Measurements from ENCODE around the gene SCP2.

The SCP2 gene, protein sequence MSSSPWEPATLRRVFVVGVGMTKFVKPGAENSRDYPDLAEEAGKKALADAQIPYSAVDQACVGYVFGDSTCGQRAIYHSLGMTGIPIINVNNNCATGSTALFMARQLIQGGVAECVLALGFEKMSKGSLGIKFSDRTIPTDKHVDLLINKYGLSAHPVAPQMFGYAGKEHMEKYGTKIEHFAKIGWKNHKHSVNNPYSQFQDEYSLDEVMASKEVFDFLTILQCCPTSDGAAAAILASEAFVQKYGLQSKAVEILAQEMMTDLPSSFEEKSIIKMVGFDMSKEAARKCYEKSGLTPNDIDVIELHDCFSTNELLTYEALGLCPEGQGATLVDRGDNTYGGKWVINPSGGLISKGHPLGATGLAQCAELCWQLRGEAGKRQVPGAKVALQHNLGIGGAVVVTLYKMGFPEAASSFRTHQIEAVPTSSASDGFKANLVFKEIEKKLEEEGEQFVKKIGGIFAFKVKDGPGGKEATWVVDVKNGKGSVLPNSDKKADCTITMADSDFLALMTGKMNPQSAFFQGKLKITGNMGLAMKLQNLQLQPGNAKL

DNA sequence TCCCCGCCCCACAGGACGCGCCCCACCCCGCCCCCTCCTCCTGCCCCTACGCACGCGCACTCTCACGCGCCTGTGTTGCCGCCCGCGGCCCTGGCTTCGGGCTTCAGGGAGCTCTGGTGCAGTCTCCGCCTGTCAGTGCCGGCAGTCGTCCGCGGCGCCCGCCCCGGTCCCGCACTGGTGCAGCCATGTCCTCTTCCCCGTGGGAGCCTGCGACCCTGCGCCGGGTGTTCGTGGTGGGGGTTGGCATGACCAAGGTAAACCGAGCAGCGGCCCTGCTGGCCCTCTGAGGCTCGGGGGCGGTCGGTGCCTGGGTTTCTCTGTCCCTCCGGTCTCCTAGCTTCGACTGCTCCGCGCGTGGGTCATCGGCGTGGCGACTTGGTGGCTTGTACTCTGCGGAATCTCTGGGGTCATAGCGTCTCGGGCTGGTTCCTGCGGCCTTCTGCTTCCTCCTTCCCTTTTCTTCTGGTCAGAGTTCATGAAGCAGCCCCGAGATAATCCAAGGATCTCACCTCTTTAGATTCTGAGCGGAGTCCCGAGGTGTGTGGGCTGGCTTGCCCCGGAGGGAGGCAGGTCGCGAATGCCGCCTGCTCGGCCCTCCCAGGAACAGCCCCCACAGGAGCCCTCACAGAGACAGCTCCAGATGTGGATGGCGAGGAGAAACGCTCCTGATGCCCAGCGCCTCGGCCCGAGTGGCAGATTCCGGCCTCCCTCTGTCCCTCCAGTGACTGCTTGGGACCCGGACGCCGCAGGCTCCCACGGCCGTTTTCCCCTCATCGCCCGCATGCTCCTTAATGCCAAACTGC lies at the start of gene SCP2:
Gene SCP2, plus strand, starts transcription at position 65 of the 803 bp plus-strand sequence. Its CDS starts 121 bp downstream, at position 186.
- no peak for FAIRE-seq

DNA sequence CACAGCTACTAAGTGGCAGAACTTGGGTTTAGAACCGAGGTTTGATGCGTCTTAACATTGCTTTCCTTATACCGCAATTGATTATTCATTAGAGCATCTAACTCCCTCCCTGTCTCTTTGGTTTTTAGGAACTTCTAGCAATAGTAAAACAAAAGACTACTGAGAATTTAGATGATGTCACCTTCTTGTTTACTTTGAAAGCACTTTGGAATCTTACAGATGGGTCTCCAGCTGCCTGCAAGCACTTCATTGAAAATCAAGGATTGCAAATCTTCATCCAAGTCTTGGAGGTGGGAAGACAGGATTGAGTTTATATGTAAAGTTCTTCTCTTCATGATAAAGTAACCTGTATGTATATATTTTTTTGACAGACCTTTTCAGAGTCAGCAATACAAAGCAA lies 49.5 kb upstream of the SCP2 start:
- FAIRE-seq, result no peak

- no peak for FAIRE-seq
Measured at GRCh38 chr1:52880206-52880605, 46.9 kb upstream of the SCP2 start.

- FAIRE-seq, result no peak
Measured at GRCh38 chr1:52887483-52887882, 39.6 kb upstream of the SCP2 start.

DNA sequence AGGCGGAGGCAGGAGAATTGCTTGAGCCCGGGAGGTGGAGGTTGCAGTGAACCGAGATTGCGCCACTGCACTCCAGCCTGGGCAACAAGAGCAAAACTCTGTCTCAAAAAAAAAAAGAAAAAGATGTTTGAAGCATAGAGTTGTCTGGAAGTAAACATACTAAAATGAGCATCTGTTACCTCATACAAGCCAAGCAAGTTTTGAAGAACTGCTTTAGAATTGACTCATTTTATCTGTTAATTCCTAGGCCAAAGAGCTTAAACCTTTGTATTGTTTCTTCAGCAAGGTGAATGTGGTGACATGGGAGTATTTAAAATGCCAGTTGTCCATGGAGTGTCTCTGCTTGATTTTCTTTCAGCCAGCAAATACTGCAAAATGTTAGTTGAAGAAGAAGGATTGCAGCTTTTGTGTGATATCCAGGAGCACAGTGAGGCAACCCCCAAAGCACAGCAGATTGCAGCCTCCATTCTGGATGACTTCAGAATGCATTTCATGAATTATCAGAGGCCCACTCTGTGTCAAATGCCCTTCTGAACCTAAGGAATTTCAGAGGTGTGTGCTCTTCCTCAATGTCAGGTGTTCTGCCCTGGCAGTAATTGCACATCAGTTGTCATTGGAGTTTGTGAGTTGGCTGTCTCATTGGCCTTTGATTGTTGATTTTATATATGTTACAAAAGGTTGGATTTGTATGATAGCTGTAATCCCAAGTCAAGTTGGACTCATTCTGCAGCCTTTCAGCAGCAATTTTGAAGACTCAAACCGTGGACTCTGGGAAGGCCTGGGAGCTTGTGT lies 34.5 kb upstream of the SCP2 start:
- FAIRE-seq, result no peak

DNA sequence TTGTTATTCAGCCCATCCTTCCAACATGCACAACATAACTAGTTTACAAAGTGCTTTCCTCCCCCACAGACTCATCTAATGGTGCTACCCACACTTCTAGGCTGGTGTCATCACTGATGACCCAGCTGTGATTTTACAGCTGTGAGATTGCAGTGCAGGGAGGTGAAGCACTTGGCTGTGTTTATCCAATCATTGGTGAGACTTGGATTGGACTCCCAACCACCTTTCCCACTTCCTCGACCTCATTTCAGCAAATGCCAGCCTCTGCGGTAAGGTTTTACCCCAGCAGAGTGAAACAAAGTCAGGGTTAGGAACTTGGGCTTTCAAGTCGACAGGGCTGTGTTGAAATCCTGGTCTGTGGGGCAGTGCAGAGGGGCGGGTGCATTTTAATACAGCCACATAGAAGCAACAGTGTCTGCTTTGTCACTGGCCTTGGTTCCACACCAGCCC lies 27.6 kb upstream of the SCP2 start:
- FAIRE-seq, result no peak

DNA sequence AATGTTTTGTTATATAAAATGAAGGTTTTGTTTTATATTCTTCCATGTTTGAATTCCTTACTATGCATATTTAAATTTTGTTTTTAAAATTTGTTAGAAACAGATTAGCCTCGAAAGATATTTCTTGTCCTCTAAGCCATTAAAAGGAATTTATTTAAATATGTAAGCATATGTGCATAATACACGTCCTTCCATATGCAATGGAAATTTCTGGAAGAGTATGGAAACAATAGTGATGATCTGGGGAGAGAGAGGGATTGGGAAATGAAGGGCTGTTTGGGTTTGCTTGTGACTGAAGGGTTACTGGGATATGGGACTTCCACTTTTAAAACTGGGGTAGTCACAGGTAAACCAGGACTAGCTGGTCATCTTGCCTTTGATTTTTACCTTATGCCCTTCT lies 26.7 kb upstream of the SCP2 start:
- no peak for FAIRE-seq

- FAIRE-seq, result no peak
Measured at GRCh38 chr1:52901384-52901783, 25.7 kb upstream of the SCP2 start.

- no peak for FAIRE-seq
Measured at GRCh38 chr1:52904208-52904926, 22.7 kb upstream of the SCP2 start.

GRCh38 chr1:52904927-52905698 lies 22.0 kb upstream of the SCP2 start:
- no peak for FAIRE-seq

DNA sequence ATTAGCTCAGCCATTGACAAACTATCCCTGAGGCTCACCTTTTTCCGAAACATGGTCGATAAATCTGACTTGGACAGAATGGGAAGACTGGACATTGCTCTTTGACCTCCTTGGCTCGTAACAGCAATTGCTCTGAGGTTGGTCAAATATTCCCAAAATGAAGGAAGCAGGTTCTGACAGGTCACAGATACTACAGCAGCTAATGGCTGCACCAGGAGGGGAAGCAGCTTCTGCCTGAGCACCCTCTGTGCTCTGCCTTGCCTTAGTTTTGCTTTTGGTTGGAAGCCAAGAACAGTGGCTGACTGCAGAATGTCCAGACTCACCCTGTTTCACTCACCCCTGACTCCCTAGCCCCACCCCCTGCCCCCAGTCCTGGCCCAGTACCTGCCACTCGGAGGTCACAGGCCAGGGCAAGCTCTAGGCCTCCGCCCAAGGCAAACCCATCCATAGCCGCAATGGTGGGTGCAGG lies 20.9 kb upstream of the SCP2 start:
- no peak for FAIRE-seq

DNA sequence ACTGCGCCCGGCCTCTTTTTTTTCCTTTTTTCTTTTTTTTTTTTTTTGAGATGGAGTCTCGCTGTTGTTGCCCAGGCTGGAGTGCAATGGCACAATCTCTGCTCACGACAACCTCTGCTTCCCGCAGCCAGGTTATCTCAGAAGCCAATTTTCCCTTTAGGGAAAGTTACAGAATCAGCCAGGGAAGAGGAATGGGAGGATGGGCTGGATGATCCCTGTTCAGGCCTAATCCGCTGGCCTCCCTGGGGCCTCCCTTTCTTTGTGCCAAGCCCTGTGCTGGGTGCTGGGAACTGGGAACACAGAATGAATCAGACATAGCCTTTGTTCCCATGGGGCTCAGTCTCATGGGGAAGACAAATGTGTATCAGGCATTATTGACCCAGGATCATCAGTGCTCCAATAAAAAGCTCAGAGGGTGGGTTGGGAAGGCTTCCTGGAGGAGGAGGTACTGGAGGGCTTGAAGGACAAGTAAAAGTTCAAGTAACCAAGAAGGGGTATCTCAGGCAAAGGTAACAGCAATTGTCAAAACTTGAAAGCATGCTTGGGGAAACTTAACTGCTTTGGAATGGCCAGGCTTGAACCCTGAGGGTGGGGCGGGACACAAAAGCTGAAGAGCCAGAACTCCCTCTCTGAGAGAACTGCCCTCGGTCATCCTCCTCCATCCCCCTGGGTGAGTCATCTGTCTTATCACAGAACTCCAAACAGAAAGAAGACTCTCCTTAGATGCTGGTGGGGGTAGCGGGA lies 19.8 kb upstream of the SCP2 start:
- FAIRE-seq, result no peak

DNA sequence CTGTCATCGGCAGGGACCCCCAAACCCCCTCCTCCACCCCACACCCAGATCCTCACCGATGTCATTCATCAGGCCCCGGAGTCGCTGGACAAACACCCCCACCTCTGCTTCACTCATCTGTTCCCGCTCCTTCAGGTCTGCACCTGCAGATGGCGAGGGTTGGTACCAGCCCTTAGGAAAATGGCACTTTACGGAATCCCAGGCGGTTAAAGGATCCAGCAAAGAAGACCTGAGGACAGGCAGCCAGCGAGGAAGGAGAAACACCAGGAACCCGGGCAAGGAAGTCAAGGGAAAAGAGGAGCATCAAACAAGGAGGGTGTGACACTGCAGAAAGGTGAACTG lies 19.3 kb upstream of the SCP2 start:
- FAIRE-seq, result no peak

DNA sequence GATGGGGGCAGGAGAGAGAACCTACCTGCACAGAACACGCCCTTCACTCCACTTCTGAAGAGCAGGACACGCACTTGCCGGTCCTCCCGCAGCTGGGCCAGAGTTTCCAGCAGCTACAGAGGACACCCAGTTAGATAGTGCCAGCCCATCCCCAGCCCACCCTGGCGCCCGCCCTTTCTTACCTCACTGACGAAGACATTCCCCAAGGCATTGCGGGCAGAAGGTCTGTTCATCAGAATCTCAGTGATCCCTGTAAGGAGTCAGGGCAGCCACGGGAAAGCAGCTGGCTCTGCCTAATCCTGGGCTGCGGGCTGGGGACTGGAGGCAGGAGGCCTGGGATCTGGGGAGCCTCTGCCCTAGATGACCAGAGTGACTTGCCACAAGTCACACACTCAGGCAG lies 15.5 kb upstream of the SCP2 start:
- FAIRE-seq, result no peak

DNA sequence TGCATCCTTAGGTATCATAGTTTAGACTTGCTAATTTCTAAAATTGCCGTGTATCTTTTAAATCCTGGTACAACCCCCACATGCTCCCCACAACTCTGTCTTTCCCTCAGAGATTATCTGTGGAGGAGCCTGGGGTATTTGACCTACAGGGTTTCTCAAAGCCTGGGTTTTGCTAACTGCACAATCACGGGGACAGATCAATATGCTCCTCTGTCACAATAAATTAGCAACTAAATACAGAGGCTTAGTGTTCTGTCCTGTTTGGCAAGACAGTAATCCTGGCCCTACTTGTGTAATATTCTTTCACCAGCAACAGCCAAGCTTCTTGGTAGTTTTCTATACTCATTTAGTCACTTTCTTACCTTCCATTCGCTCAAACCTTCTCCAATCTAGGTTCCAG lies 14.1 kb upstream of the SCP2 start:
- FAIRE-seq, result no peak

DNA sequence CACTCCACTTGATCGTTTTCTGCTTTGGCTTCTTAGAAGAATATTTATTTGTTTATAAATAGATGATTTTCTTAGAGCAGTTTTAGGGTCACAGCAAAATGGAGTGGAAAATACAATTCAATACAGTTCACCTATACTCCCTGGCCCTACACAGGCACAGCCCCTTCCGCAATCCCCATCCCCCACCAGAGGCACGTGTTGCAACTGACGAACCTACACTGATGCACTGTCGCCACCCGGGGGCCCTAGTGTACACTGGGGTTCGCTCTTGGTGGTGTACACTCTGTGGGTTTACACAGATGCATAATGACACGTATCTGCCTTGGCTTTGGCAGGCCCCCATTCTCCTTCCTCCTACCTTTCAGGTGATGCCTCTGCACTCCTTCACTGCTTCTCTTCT lies 13.5 kb upstream of the SCP2 start:
- no peak for FAIRE-seq

- no peak for FAIRE-seq
Measured at GRCh38 chr1:52914463-52914862, 12.6 kb upstream of the SCP2 start.

GRCh38 chr1:52915211-52915854 lies 11.7 kb upstream of the SCP2 start:
- FAIRE-seq, result no peak

DNA sequence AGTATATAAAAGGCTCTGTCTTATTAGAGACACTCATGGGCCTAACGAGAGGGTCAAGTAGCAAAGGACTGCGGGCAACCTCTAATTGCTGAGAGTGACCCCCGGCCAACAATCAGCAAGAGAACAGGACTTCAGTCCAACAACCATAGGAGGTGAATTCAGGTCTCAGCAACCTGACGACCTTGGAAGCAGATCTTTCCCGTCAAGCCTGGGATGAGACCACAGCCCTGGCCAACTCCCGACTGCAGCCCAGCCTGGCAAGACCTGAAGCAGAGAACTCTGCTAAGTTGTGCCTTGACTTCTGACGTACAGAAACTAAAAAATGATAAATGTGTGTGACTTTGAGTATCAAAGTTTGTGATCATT lies 11.2 kb upstream of the SCP2 start:
- no peak for FAIRE-seq
